ENCODE results near the gene SHC2.
"Not testable (repeated sequence)": the region's sequence is repeated elsewhere in the genome, so short reads cannot be mapped to it uniquely, and the experiment has no call there.

Gene SHC2

GRCh38 chr19:413756-414420 is 46.9 kb downstream of the SHC2 start:
- no peak for ATAC-seq
- no peak for TF ChIP-seq RARB (CRISPR knock-in tag; IDR thresholded peaks at IDR 0.05)
- TF ChIP-seq GLIS3 (CRISPR knock-in tag; IDR thresholded peaks at IDR 0.05): no peak
- TF ChIP-seq OSR1 (CRISPR knock-in tag; IDR thresholded peaks at IDR 0.05): no peak
- no peak for TF ChIP-seq ARNTL (CRISPR knock-in tag; IDR thresholded peaks at IDR 0.05; ENCODE audit: borderline replicate concordance, low read depth)
- TF ChIP-seq PPARA (CRISPR knock-in tag; IDR thresholded peaks at IDR 0.05; ENCODE audit: borderline replicate concordance): no peak
- no peak for TF ChIP-seq PATZ1 (CRISPR knock-in tag; IDR thresholded peaks at IDR 0.05; ENCODE audit: borderline replicate concordance)
- no peak for TF ChIP-seq TCF4 (CRISPR knock-in tag; IDR thresholded peaks at IDR 0.05; ENCODE audit: borderline replicate concordance)
- no peak for TF ChIP-seq ZNF70 (CRISPR knock-in tag; IDR thresholded peaks at IDR 0.05)
- TF ChIP-seq ZNF8 (CRISPR knock-in tag; IDR thresholded peaks at IDR 0.05): no peak

GRCh38 chr19:412356-413355 is 48.2 kb downstream of the SHC2 start:
- no peak for ATAC-seq
- TF ChIP-seq RARB (CRISPR knock-in tag; IDR thresholded peaks at IDR 0.05) (no peak), PPARA (CRISPR knock-in tag; IDR thresholded peaks at IDR 0.05; ENCODE audit: borderline replicate concordance) (no peak), BACH2 (CRISPR knock-in tag; IDR thresholded peaks at IDR 0.05; ENCODE audit: borderline replicate concordance) (no peak), TSHZ2 (CRISPR knock-in tag; IDR thresholded peaks at IDR 0.05) (no peak), ESRRG (CRISPR knock-in tag; IDR thresholded peaks at IDR 0.05) (no peak), OSR1 (CRISPR knock-in tag; IDR thresholded peaks at IDR 0.05) (no peak), ARNTL (CRISPR knock-in tag; IDR thresholded peaks at IDR 0.05; ENCODE audit: borderline replicate concordance, low read depth) (no peak), ZNF565 (CRISPR knock-in tag; conservative IDR thresholded peaks at IDR 0.05; ENCODE audit: low read depth) (no peak), GLIS3 (CRISPR knock-in tag; IDR thresholded peaks at IDR 0.05) (no peak), CREB5 (CRISPR knock-in tag; IDR thresholded peaks at IDR 0.05; ENCODE audit: low read depth) (no peak), ZNF70 (CRISPR knock-in tag; IDR thresholded peaks at IDR 0.05) (no peak), TOX (CRISPR knock-in tag; IDR thresholded peaks at IDR 0.05; ENCODE audit: borderline replicate concordance) (no peak), POU6F1 (CRISPR knock-in tag; IDR thresholded peaks at IDR 0.05; ENCODE audit: borderline replicate concordance, low read depth) (no peak), SNAI2 (CRISPR knock-in tag; IDR thresholded peaks at IDR 0.05) (no peak), ZNF8 (CRISPR knock-in tag; IDR thresholded peaks at IDR 0.05) (no peak)

- TF ChIP-seq CSRNP3 (CRISPR knock-in tag; IDR thresholded peaks at IDR 0.05) (no peak), PPARA (CRISPR knock-in tag; IDR thresholded peaks at IDR 0.05; ENCODE audit: borderline replicate concordance) (no peak)
- no peak for ATAC-seq
Observed at GRCh38 chr19:411723-412355, 49.0 kb downstream of the SHC2 start.

- ATAC-seq: not testable (repeated sequence)
Observed at GRCh38 chr19:411121-411722, 49.6 kb downstream of the SHC2 start.

Data from SK-N-SH treated with all-trans-retinoic acid at 6 μM for 48 hours (cell line).